GM18909 (cell line): ENCODE results near the gene NODAL.

Experiments used
- ATAC-seq: cut with Tn5 transposase; IDR thresholded peaks from one replicate; pipeline ENCODE4 v1.9.1; 2021; ENCODE audit warnings: mild to moderate bottlenecking; ENCODE audit not compliant: unreplicated experiment, poor library complexity

The NODAL gene

DNA sequence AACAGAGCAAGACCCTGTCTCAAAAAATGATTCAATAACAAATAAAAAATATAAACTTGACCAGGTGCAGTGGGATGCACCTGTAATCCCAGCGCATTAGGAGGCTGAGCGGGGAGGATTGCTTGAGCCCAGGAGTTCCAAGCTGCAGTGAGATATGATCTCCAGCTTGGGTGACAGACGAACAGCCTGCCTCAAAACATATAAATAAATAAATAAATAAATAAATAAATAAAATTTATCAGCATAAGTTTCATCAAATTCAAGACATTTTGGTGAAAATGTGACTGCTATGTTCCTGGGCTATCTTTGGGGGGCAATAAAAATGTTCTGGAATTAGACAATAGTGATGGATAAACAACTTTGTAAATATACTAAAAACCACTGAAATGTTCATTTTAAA is 42.3 kb downstream of the NODAL start:
- no peak for ATAC-seq

GRCh38 chr10:70396140-70396539 is 45.3 kb downstream of the NODAL start:
- no peak for ATAC-seq

DNA sequence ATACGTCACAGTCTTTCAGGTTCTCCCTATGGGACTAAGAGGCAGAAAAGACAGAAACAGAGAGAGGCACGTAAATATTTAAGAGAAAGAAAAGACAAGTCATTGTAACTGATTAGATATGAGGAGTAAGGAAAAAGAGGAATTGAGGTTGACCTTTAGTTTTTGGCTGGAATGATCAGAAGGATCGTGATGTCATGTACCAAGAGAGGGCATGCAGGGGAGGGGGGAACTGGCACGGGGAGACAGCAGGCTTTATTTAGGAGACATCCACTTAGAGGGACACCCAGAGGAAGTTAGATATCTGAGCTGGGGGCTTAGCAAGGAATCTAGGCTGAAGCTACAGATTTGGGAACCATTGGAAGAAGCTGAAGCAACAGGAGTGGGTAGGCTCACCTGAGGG is 49.8 kb downstream of the NODAL start:
- no peak for ATAC-seq
